HL-60 (cell line): Measurements from ENCODE around the gene PGAP1.

ENCODE experiments used
- DNase-seq, 2 experiments: peaks; one replicate each; pipeline ENCODE4 v3.0.0-alpha.2; 2010 to 2020; ENCODE audit warnings: low read depth in 1 of 2, low spot score in 1 of 2
- H3K27ac ChIP-seq: fragments of 250-450 bp; sonication (Bioruptor Pico); replicated peaks from 2 replicates; pipeline ENCODE4 v1.5.1; 2020; ENCODE audit warnings: mild to moderate bottlenecking, moderate library complexity
- H3K27me3 ChIP-seq: fragments of 250-450 bp; sonication (Bioruptor Pico); 2 replicates; pipeline ENCODE4 v1.5.1; 2021; ENCODE audit warnings: mild to moderate bottlenecking, moderate library complexity; ENCODE audit not compliant: insufficient read depth, poor library complexity, severe bottlenecking
- H3K4me3 ChIP-seq: replicated peaks from 2 replicates; pipeline ENCODE4 v1.5.1; 2011; ENCODE audit warnings: mild to moderate bottlenecking, control low read depth, low read length; ENCODE audit not compliant: insufficient read depth
- CTCF ChIP-seq: IDR thresholded peaks from one replicate; pipeline ENCODE4 v1.5.1; 2011; ENCODE audit warnings: low read length, control low read depth, inconsistent platforms; ENCODE audit not compliant: insufficient read depth
- GABPA ChIP-seq: IDR thresholded peaks from 2 replicates; pipeline ENCODE4 v1.6.1; 2012; ENCODE audit warnings: low read depth
- POLR2AphosphoS5 ChIP-seq: IDR thresholded peaks from 2 replicates; pipeline ENCODE4 v1.6.1; 2012; ENCODE audit warnings: low read depth
- REST ChIP-seq: IDR thresholded peaks from 2 replicates; pipeline ENCODE4 v1.6.1; 2012; ENCODE audit warnings: low read depth; ENCODE audit not compliant: insufficient replicate concordance
- SPI1 ChIP-seq: IDR thresholded peaks from 2 replicates; pipeline ENCODE4 v1.6.1; 2012; ENCODE audit warnings: low read depth, mild to moderate bottlenecking, borderline replicate concordance

Gene PGAP1

GRCh38 chr2:196925768-196926561 lies 542 bp downstream of the PGAP1 start:
- peak overlapping the region; percentile 93 for H3K4me3 ChIP-seq
- no peak for TF ChIP-seq GABPA
- TF ChIP-seq SPI1, result no peak
- TF ChIP-seq POLR2AphosphoS5, result no peak
- no peak for TF ChIP-seq REST
- TF ChIP-seq CTCF, result no peak
- H3K27ac ChIP-seq, result peak overlapping the region; percentile 83
- H3K27me3 ChIP-seq, result no peaks in the 10 kb centered on the region
- DNase-seq, result peak in 1 of 2 experiments; percentile 19

GRCh38 chr2:196925051-196925767 lies 1.3 kb downstream of the PGAP1 start:
- no peak overlapping the region for H3K27ac ChIP-seq
- peak overlapping the region; percentile 93 for H3K4me3 ChIP-seq
- no peak for TF ChIP-seq SPI1
- TF ChIP-seq GABPA, result no peak
- no peak for TF ChIP-seq CTCF
- DNase-seq, result no peak
- H3K27me3 ChIP-seq, result no peaks in the 10 kb centered on the region

- TF ChIP-seq REST (no peak), POLR2AphosphoS5 (no peak), CTCF (no peak), SPI1 (no peak), GABPA (no peak)
- Histone ChIP-seq H3K27ac (no peak overlapping the region), H3K4me3 (no peak overlapping the region)
Observed at GRCh38 chr2:196924051-196924450, 2.5 kb downstream of the PGAP1 start.

More at GRCh38 chr2:196924051-196924450, 2.5 kb downstream of the PGAP1 start:
- no peak for DNase-seq
- no peaks in the 10 kb centered on the region for H3K27me3 ChIP-seq
